Measurements from ENCODE around the gene DAB2IP.

- TF ChIP-seq, protein P1, sequence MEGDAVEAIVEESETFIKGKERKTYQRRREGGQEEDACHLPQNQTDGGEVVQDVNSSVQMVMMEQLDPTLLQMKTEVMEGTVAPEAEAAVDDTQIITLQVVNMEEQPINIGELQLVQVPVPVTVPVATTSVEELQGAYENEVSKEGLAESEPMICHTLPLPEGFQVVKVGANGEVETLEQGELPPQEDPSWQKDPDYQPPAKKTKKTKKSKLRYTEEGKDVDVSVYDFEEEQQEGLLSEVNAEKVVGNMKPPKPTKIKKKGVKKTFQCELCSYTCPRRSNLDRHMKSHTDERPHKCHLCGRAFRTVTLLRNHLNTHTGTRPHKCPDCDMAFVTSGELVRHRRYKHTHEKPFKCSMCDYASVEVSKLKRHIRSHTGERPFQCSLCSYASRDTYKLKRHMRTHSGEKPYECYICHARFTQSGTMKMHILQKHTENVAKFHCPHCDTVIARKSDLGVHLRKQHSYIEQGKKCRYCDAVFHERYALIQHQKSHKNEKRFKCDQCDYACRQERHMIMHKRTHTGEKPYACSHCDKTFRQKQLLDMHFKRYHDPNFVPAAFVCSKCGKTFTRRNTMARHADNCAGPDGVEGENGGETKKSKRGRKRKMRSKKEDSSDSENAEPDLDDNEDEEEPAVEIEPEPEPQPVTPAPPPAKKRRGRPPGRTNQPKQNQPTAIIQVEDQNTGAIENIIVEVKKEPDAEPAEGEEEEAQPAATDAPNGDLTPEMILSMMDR (conservative IDR thresholded peaks at IDR 0.05): no peak
- TF ChIP-seq ZFX (IDR thresholded peaks at IDR 0.05): no peak
Measured at GRCh38 chr9:121813519-121814210, 162.2 kb downstream of the DAB2IP start.
